ENCODE data around the gene TMEM86A. TPM values are rescaled to one million over a fixed set of nuclear protein-coding genes. Genes with fewer than 3 reads are reported as not detected.

TMEM86A gene
- total and polyA plus RNA-seq, 2 donors (not counting 3 experiments of a cell fraction or from before 2014, with no cell fraction given), result 2.1 to 2.6 TPM

DNA sequence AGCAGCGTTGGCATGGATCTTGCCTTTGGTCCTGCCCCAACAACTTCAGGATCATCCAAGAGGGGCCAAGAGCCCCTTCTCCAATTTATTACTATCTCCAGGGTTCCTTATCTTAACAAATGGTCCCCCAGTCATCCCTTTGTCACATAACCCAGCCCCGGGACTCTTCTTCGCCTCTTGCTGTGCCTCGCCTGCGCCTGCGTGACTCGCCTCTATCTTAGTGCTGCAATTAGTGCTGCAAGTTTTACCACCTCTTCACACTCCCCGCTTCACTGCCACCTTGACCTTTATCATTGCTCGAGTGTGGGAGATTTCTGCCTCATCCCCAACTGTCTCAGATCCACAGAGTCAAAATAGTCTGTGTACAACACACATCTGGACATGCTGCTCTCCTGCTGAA, 31.4 kb downstream of the TMEM86A start:
- dilution Hi-C loops (cut with MboI; ENCODE audit: extremely low pct_ligation_motif_present, low sequenced_read_pairs), result no loop called here
- H3K79me2 ChIP-seq (ENCODE audit: control insufficient read depth, insufficient read depth, low read length), result no peaks in the 10 kb centered on the region
- no peaks in the 10 kb centered on the region for H4K20me1 ChIP-seq (replicated peaks; ENCODE audit: control insufficient read depth, extremely low read depth, insufficient read depth, low read length)
- no peaks in the 10 kb centered on the region for H3K9me3 ChIP-seq (replicated peaks; ENCODE audit: control insufficient read depth, insufficient read depth, low read length)
- no TSS peak for BruUV-seq (replicated peaks)
- no peak for TF ChIP-seq JUN (IDR thresholded peaks at IDR 0.05; ENCODE audit: borderline replicate concordance, insufficient read depth, insufficient read length, low read depth)
- no peak for TF ChIP-seq MYC (IDR thresholded peaks at IDR 0.05; ENCODE audit: low read depth, low read length)
- no peak for TF ChIP-seq GATA2 (IDR thresholded peaks at IDR 0.05; ENCODE audit: insufficient read depth, insufficient read length, low read depth, low read length)
- no peak for TF ChIP-seq POLR2A (IDR thresholded peaks at IDR 0.05; ENCODE audit: low read depth, low read length)
- no peak for TF ChIP-seq FOS (IDR thresholded peaks at IDR 0.05; ENCODE audit: borderline replicate concordance, insufficient read depth, low read length)
- TF ChIP-seq, protein P1, sequence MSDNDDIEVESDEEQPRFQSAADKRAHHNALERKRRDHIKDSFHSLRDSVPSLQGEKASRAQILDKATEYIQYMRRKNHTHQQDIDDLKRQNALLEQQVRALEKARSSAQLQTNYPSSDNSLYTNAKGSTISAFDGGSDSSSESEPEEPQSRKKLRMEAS (IDR thresholded peaks at IDR 0.05; ENCODE audit: insufficient read depth, insufficient read length), result no peak
- no peak for TF ChIP-seq EZH2 (IDR thresholded peaks at IDR 0.05; ENCODE audit: borderline replicate concordance, low read depth, low read length, severe bottlenecking)
- TF ChIP-seq CTCF (IDR thresholded peaks at IDR 0.05; ENCODE audit: extremely low read depth in 1 of 2, insufficient read depth in 1 of 2, low read depth in 1 of 2, low read length in 2 of 2), result no peak
- TF ChIP-seq POLR2AphosphoS5 (IDR thresholded peaks at IDR 0.05; ENCODE audit: insufficient read depth, low read depth, low read length), result no peak
- DNase-seq (ENCODE audit: low read depth, low spot score) (no peak), FAIRE-seq (no peak)
- POLR2A ChIA-PET, result no interaction called here
- no peaks in the 10 kb centered on the region for H3K9me1 ChIP-seq (replicated peaks; ENCODE audit: control insufficient read depth, extremely low read depth, insufficient read depth, low read length)
- CTCF ChIA-PET, result interaction anchor here (4.7 kb wide), 1 partner anchor 7 kb away, joined by 43 read pairs; no protein-coding TSS in a partner anchor
- H3K27ac ChIP-seq (ENCODE audit: insufficient read depth, low read depth, low read length), result no peak overlapping the region
- H3K36me3 ChIP-seq (ENCODE audit: control insufficient read depth in 2 of 2, extremely low read depth in 1 of 2, insufficient read depth in 2 of 2, low read length in 2 of 2), result no peaks in the 10 kb centered on the region
- no peaks in the 10 kb centered on the region for H3K27me3 ChIP-seq (ENCODE audit: control insufficient read depth in 2 of 2, insufficient read depth in 2 of 2, low read length in 2 of 2)
- no peak overlapping the region for H3K9ac ChIP-seq (replicated peaks; ENCODE audit: extremely low read depth, insufficient read depth, low read length)
- intact Hi-C loops (cut with micrococcal nuclease), result no loop called here
- H3K4me1 ChIP-seq (ENCODE audit: control insufficient read depth, extremely low read depth, insufficient read depth, low read length), result no peaks in the 10 kb centered on the region
- no peak overlapping the region for H3K4me3 ChIP-seq (replicated peaks in 1 of 3; ENCODE audit: insufficient read depth in 1 of 3, low read depth in 1 of 3, low read length in 3 of 3)
- H2AFZ ChIP-seq (ENCODE audit: low read depth, low read length), result no peak overlapping the region
- H3K4me2 ChIP-seq (ENCODE audit: insufficient read depth, low read length), result no peak overlapping the region

Data from endothelial cell of umbilical vein (primary cell).